A549 (cell line): ENCODE data around the gene FIBCD1. TPM values are rescaled to one million over a fixed set of nuclear protein-coding genes. Genes with fewer than 3 reads are reported as not detected.

ENCODE experiments used
- ATAC-seq, 2 experiments: fragments of 200-7000 bp in 1 of 2; fragments of >200 bp in 1 of 2; cut with Nextera tagmentation in 1 of 2; cut with Tn5 transposase in 1 of 2; 3 replicates each; pipeline versions ENCODE4 v1.8.0 to v1.9.1; 2018 to 2020; ENCODE audit warnings: mild to moderate bottlenecking in 1 of 2, moderate library complexity in 1 of 2
- CTCF ChIA-PET: fragments of 300-600 bp; sonication (Branson Sonifier 250); formaldehyde crosslinking; extraction: SDS; loops from one replicate; lab custom pipeline; 2021; ENCODE audit warnings: antibody characterized with exemption, inconsistent platforms; lab: Yijun Ruan, JAX
- POLR2A ChIA-PET: fragments of 350-600 bp; formaldehyde crosslinking; extraction: SDS; loops from one replicate; lab custom pipeline; 2021; ENCODE audit warnings: antibody characterized with exemption, inconsistent platforms; lab: Yijun Ruan, JAX
- DNase-seq, 2 experiments: peaks; one replicate each; pipeline versions ENCODE4 v3.0.0 to v3.0.0-alpha.2; 2011 to 2016; ENCODE audit warnings: low read depth in 1 of 2, low spot score in 1 of 2
- FAIRE-seq: peaks from 2 replicates; lab custom pipeline; 2011; peaks lifted over from hg19 to GRCh38; lab: Jason Lieb, UNC
- H3K27ac ChIP-seq, 2 experiments: fragments of >200 bp; sonication (Bioruptor Twin); formaldehyde crosslinking; 3 replicates each; pipeline ENCODE4 v1.5.1; 2016 to 2017
- H3K4me1 ChIP-seq: fragments of >200 bp; sonication (Bioruptor Twin); formaldehyde crosslinking; 3 replicates; pipeline ENCODE4 v1.6.1; 2016
- H3K4me2 ChIP-seq: fragments of >200 bp; sonication (Bioruptor Twin); formaldehyde crosslinking; 3 replicates; pipeline ENCODE4 v1.6.1; 2016
- H3K4me3 ChIP-seq: fragments of >200 bp; sonication (Bioruptor Twin); formaldehyde crosslinking; 3 replicates; pipeline ENCODE4 v1.5.1; 2016
- H3K9me3 ChIP-seq: fragments of >200 bp; sonication (Bioruptor Twin); formaldehyde crosslinking; 3 replicates; pipeline ENCODE4 v1.6.1; 2016
- CBX8 ChIP-seq: fragments of 200-600 bp; sonication (generic); IDR thresholded peaks from 2 replicates; pipeline ENCODE4 v1.6.1; 2016
- EHF ChIP-seq: fragments of 250-450 bp; sonication (Bioruptor Pico); IDR thresholded peaks from 2 replicates; pipeline ENCODE4 v1.5.0; 2020; ENCODE audit warnings: mild to moderate bottlenecking
- EP300 ChIP-seq, 2 experiments: fragments of >200 bp; sonication (Bioruptor Twin); formaldehyde crosslinking; IDR thresholded peaks; 2 replicates in 1 of 2; 3 replicates in 1 of 2; pipeline ENCODE4 v1.6.1; 2016 to 2017
- FOXS1 ChIP-seq: fragments of 250-450 bp; sonication (Bioruptor Pico); IDR thresholded peaks from 2 replicates; pipeline ENCODE4 v1.5.0; 2020; ENCODE audit warnings: mild to moderate bottlenecking, moderate library complexity
- HMGXB4 ChIP-seq: fragments of 250-450 bp; sonication (Bioruptor Pico); IDR thresholded peaks from 2 replicates; pipeline ENCODE4 v1.5.0; 2021; ENCODE audit warnings: mild to moderate bottlenecking, moderate library complexity, borderline replicate concordance
- HOXA7 ChIP-seq: fragments of 250-450 bp; sonication (Bioruptor Pico); IDR thresholded peaks from 2 replicates; pipeline ENCODE4 v1.5.0; 2020; ENCODE audit warnings: mild to moderate bottlenecking, moderate library complexity
- JUN ChIP-seq, 2 experiments: fragments of >200 bp; sonication (Bioruptor Twin); formaldehyde crosslinking; IDR thresholded peaks; 2 replicates in 1 of 2; 3 replicates in 1 of 2; pipeline ENCODE4 v1.6.1; 2016 to 2017
- KDM1A ChIP-seq: fragments of 200-600 bp; sonication (generic); IDR thresholded peaks from 2 replicates; pipeline ENCODE4 v1.6.1; 2016; ENCODE audit warnings: low read depth, mild to moderate bottlenecking
- KDM5A ChIP-seq: fragments of 200-600 bp; sonication (generic); IDR thresholded peaks from 2 replicates; pipeline ENCODE4 v1.6.1; 2016; ENCODE audit warnings: antibody characterized with exemption, mild to moderate bottlenecking
- MAZ ChIP-seq: fragments of 150-350 bp; IDR thresholded peaks from 2 replicates; pipeline ENCODE4 v1.6.1; 2014; ENCODE audit warnings: antibody characterized with exemption, low read depth, low read length, borderline replicate concordance
- MYC ChIP-seq: IDR thresholded peaks from 2 replicates; pipeline ENCODE4 v1.6.1; 2012; ENCODE audit warnings: mild to moderate bottlenecking, inconsistent platforms, low read length, improper control_type of control experiment, borderline replicate concordance
- NFE2L2 ChIP-seq: fragments of 150-350 bp; conservative IDR thresholded peaks from 2 replicates; pipeline ENCODE4 v1.6.1; 2014; ENCODE audit warnings: low read length
- NPAS2 ChIP-seq: fragments of 250-450 bp; sonication (Bioruptor Pico); IDR thresholded peaks from 2 replicates; pipeline ENCODE4 v1.8.0; 2022; ENCODE audit warnings: mild to moderate bottlenecking, moderate library complexity, borderline replicate concordance
- RARB ChIP-seq: fragments of 250-450 bp; sonication (Bioruptor Pico); IDR thresholded peaks from 2 replicates; pipeline ENCODE4 v1.8.0; 2021; ENCODE audit warnings: mild to moderate bottlenecking, moderate library complexity
- RCOR1 ChIP-seq: fragments of 150-350 bp; IDR thresholded peaks from 2 replicates; pipeline ENCODE4 v1.6.1; 2014; ENCODE audit warnings: antibody characterized with exemption, low read length, low read depth
- REST ChIP-seq: fragments of 200-600 bp; sonication (generic); IDR thresholded peaks from 2 replicates; pipeline ENCODE4 v1.6.1; 2016; ENCODE audit warnings: antibody characterized with exemption, mild to moderate bottlenecking, moderate library complexity
- SMC3 ChIP-seq: fragments of >200 bp; sonication (Bioruptor Twin); formaldehyde crosslinking; IDR thresholded peaks from 3 replicates; pipeline ENCODE4 v1.6.1; 2018; ENCODE audit warnings: inconsistent platforms
- ZFP36 ChIP-seq: fragments of 450-650 bp; IDR thresholded peaks from 2 replicates; pipeline ENCODE4 v1.6.1; 2014; ENCODE audit warnings: borderline replicate concordance; ENCODE audit not compliant: partially characterized antibody
- WGBS: methylation state at CpG from one replicate; pipeline ENCODE4 v1.1.6; 2017; ENCODE audit errors: missing lambda C conversion rate; 5-methylcytosine and 5-hydroxymethylcytosine counted together
- polyA plus RNA-seq, 4 experiments: library from polyadenylated mRNA; depleted of rRNA in 3 of 4; stranded (reverse); fragments of >200 nt; fragmentation: RNase III in 1 of 4; extraction: RNeasy Plus Mini Kit Qiagen cat#74134 plus additional on column Dnase treatment in 1 of 4; gene quantifications; 2 replicates in 3 of 4; 3 replicates in 1 of 4; pipeline ENCODE4 v1.2.3, GENCODE V29; 2011 to 2017

The FIBCD1 gene
- polyA plus RNA-seq, 2 of the 4 experiments (the other 2 are of a cell fraction) = 4.8 to 4.9 TPM

- TF ChIP-seq HMGXB4 (no peak), RCOR1 (no peak)
Measured at GRCh38 chr9:130980526-130980925, 41.5 kb upstream of the FIBCD1 start (continued).

DNA sequence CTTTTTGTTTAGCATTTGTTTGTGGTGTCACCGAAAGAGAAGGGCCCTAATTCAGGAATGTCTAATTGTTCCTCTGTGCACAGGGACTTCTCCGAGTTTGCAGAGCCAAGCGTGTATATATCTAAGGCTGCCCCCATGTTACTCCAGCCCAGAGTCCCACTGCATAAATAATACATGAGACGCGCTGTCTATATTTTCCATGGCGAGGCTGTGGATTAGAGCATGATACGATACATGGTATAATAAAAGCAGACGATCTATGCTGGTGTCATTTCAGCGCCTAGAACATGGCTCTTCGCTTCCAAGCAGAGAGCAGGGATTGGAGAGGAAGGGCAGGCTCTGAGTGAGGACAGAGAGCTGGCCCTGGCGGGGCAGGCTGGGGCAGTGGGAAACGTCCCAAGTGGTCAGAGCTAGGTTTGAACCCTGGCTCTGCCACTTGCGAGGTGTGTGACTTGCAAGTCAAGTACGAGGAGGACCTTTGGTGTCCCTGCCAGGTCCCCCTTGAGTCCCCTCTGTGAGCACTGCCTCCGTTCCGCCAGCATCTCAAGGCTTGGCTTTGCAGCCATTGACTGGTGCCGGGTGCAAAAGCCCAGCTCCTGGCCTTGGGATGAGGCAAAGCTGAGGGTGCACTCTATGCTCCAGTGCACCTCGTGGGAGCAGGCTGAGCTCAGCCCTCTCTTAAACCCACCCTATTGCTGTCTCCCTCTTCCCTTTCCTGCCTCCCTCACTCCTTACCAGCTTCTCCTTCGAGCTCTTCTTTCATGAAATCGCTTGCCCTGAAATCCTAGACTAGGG lies 40.7 kb upstream of the FIBCD1 start:
- ChIA-PET POLR2A (no interaction called here), CTCF (interaction anchor here (0.9 to 4.8 kb wide), 3 partner anchors 13 to 114 kb away, joined by 3 to 29 read pairs (median 14); no protein-coding TSS in a partner anchor)
- WGBS = 76% methylated on average over 20 of the region's 20 CpGs
- H3K9me3 ChIP-seq = no peaks in the 10 kb centered on the region
- H3K4me3 ChIP-seq = no peak overlapping the region
- H3K27ac ChIP-seq = no peak overlapping the region
- H3K4me1 ChIP-seq = no peaks in the 10 kb centered on the region
- DNase-seq (no peak), FAIRE-seq (no peak), ATAC-seq (no peak)
- TF ChIP-seq MAZ (no peak), NPAS2 (CRISPR knock-in tag) (no peak), EHF (CRISPR knock-in tag) (no peak), ZFP36 (no peak), FOXS1 (CRISPR knock-in tag) (no peak), JUN (IDR thresholded peaks at IDR 0.05) (no peak), HOXA7 (CRISPR knock-in tag) (no peak), HMGXB4 (no peak), SMC3 (no peak), KDM5A (no peak), EP300 (IDR thresholded peaks at IDR 0.05) (no peak), REST (no peak), RARB (CRISPR knock-in tag) (no peak), CBX8 (no peak), MYC (no peak), NFE2L2 (no peak), KDM1A (no peak)
- no peak overlapping the region for H3K4me2 ChIP-seq
